GM18867 (cell line): ENCODE results near the gene POLD2.
"Not testable (repeated sequence)": the region's sequence is repeated elsewhere in the genome, so short reads cannot be mapped to it uniquely, and the experiment has no call there.

ENCODE experiments used
- ATAC-seq: cut with Tn5 transposase; IDR thresholded peaks from one replicate; pipeline ENCODE4 v1.9.1; 2021; ENCODE audit warnings: mild to moderate bottlenecking, moderate library complexity; ENCODE audit not compliant: unreplicated experiment

Gene POLD2

GRCh38 chr7:44123190-44124003 lies at the start of gene POLD2:
Gene POLD2 (minus strand): TSS chr7:44123548. CDS start chr7:44122053, 1,495 bp downstream.
- ATAC-seq, result peak; percentile 99

- no peak for ATAC-seq
Measured at GRCh38 chr7:44172803-44173424, 49.6 kb upstream of the POLD2 start.

GRCh38 chr7:44172352-44172751 lies 49.0 kb upstream of the POLD2 start:
- no peak for ATAC-seq

- not testable (repeated sequence) for ATAC-seq
Measured at GRCh38 chr7:44171901-44172300, 48.6 kb upstream of the POLD2 start.

- ATAC-seq, result no peak
Measured at GRCh38 chr7:44167920-44168319, 44.6 kb upstream of the POLD2 start.

GRCh38 chr7:44163591-44163990 lies 40.2 kb upstream of the POLD2 start:
- no peak for ATAC-seq

- no peak for ATAC-seq
Measured at GRCh38 chr7:44162785-44163395, 39.5 kb upstream of the POLD2 start.

GRCh38 chr7:44162179-44162578 lies 38.8 kb upstream of the POLD2 start:
- no peak for ATAC-seq

GRCh38 chr7:44161371-44161770 lies 38.0 kb upstream of the POLD2 start:
- no peak for ATAC-seq

- ATAC-seq, result no peak
Measured at GRCh38 chr7:44159824-44160630, 36.7 kb upstream of the POLD2 start.

GRCh38 chr7:44158873-44159631 lies 35.7 kb upstream of the POLD2 start:
- ATAC-seq, result no peak

GRCh38 chr7:44158096-44158872 lies 34.9 kb upstream of the POLD2 start:
- ATAC-seq, result no peak

GRCh38 chr7:44157116-44158080 lies 34.0 kb upstream of the POLD2 start:
- no peak for ATAC-seq

- no peak for ATAC-seq
Measured at GRCh38 chr7:44156453-44157010, 33.2 kb upstream of the POLD2 start.

GRCh38 chr7:44155191-44156185 lies 32.1 kb upstream of the POLD2 start:
- no peak for ATAC-seq

- no peak for ATAC-seq
Measured at GRCh38 chr7:44154703-44155102, 31.4 kb upstream of the POLD2 start.

- no peak for ATAC-seq
Measured at GRCh38 chr7:44153948-44154335, 30.6 kb upstream of the POLD2 start.
